ENCODE measurements around the gene CHRNE.
A peak's percentile ranks its signal among the peaks of the same experiment; 100 is the strongest.
"Not testable (repeated sequence)": the region's sequence is repeated elsewhere in the genome, so short reads cannot be mapped to it uniquely, and the experiment has no call there.

The CHRNE gene

GRCh38 chr17:4881761-4882555, 20.9 kb downstream of the CHRNE start:
- peak; percentile 55 for DNase-seq

DNA sequence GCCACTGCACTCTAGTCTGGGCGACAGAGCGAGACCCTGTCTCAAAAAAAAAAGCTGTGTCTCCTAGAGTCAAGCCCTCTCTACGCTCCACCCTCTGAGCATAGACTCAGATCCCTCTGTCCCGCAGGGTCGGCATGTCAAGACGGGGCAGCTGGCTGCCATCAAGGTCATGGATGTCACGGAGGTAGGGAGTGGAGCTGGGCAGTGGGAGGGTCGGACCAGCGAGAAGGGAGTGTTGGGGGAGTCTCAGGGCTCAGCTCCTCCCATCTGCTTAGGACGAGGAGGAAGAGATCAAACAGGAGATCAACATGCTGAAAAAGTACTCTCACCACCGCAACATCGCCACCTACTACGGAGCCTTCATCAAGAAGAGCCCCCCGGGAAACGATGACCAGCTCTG, 22.0 kb downstream of the CHRNE start:
- no peak for DNase-seq

DNA sequence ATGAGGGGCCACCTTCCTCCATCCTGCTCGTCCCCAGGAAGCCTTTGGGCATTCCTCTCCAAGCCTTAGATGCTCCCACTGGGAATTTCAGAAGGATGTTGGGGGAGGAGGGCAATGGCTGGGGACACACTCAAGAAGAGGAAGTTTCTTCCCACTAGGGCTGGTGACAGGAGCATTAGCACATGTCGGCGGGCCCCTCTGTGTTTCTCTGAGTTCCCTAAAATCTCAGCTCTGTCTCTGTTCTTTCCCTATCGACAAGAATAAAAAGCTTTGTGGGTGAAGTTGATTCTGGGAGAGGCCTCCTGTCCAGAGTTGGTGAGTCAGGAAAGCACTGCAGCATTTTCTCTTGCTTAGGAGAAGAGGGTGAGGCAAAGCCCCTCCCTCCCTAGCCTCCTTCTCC, 23.3 kb downstream of the CHRNE start:
- DNase-seq, result no peak

DNA sequence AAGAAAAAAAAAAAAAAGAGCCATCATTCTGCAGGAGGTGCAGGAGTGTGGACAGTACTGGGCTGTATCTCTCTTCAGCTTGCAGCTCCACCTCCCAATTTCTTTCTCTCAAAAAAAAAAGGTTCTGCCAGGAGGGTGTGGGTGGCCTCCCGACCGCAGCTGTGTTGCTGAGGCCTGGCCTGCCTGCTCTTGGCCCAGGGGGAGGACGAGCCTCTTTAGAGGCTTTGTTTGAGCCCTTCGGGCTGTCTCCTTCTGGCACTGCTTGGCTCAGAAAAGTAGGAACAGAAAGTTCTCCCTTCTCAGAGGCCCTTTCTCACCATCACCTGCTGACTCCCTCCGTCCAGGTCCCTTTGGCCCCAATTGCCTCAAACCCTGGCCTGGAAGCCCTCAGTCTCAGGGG, 25.8 kb downstream of the CHRNE start:
- DNase-seq, result no peak

- no peak for DNase-seq
These were observed 30.1 kb downstream of the CHRNE start for GRCh38 chr17:4872786-4873185.

DNA sequence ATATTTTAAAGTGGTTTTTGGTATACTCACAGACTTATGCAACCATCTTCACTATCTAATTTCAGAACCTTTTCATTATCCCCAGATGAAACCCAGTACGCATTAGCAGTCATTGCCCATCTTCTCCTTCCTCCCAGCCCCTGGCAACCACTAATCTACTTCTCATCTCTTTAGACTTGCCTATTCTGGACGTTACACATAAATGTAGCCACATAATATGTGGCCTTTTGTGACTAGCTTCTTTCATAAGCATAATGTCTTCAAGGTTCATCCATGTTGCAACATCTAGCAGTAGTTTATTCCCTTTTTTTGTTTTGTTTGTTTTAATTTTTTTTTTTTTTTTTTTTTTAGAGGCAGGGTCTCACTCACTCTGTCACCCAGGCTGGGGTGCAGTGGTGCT, 32.0 kb downstream of the CHRNE start:
- no peak for DNase-seq

GRCh38 chr17:4869058-4869998, 33.6 kb downstream of the CHRNE start:
- DNase-seq, result not testable (repeated sequence)

GRCh38 chr17:4867535-4867934, 35.4 kb downstream of the CHRNE start:
- not testable (repeated sequence) for DNase-seq

- no peak for DNase-seq
These were observed 39.6 kb downstream of the CHRNE start for GRCh38 chr17:4863321-4863720.

DNA sequence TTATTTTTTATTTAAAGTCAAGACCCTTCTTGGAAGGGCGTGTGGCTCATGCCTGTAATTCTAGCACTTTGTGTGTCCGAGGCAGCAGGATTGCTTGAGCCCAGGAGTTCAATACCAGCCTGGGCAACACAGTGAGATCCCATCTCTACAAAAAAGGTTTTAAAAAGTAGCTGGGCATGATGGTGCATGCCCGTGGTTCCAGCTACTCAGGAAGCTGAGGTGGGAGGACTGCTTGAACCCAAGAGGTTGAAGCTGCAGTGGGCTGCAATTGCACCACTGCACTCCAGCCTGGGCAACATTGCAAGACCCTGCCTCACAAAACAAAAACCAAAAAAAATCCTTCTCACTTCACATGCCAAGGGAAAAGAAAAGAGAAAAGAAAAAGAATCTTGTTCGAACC, 40.2 kb downstream of the CHRNE start:
- no peak for DNase-seq

- DNase-seq, result no peak
These were observed 41.8 kb downstream of the CHRNE start for GRCh38 chr17:4861052-4861451.

GRCh38 chr17:4860651-4861050, 42.2 kb downstream of the CHRNE start:
- DNase-seq, result no peak

GRCh38 chr17:4859816-4860625, 42.9 kb downstream of the CHRNE start:
- DNase-seq, result no peak

GRCh38 chr17:4858882-4859260, 44.0 kb downstream of the CHRNE start:
- no peak for DNase-seq

GRCh38 chr17:4858068-4858881, 44.6 kb downstream of the CHRNE start:
- DNase-seq, result no peak

GRCh38 chr17:4857347-4857746, 45.6 kb downstream of the CHRNE start:
- not testable (repeated sequence) for DNase-seq

- no peak for DNase-seq
These were observed 46.0 kb downstream of the CHRNE start for GRCh38 chr17:4856937-4857314.

GRCh38 chr17:4856271-4856936, 46.5 kb downstream of the CHRNE start:
- DNase-seq, result no peak

DNA sequence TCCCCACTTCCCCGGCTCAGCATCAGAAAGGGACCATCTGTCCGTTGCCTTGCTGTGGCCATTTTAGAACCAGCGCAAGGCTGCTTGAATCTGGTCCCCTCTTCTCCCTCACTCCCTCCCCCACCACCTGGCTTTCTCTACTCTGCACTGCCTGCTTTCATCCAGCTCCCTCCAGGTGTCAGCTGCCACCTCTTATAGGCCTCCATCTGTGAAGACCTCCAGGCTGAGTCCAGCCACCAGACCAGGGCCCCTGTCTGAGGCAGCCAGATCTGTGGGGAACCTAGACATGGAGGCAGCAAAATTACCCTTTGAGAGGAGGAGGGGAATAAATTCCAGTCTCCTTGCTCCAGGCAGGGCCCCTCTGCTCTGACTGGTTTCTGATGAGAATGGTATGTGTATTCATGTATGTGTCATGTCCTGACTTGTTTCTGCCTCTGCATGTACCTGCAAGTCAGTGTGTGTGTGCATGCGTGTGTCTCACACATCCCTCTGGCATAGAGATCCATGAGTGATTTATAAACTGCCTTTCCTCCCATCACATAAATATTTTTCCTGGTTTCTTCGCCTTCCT, 48.7 kb downstream of the CHRNE start:
- DNase-seq, result no peak

DNA sequence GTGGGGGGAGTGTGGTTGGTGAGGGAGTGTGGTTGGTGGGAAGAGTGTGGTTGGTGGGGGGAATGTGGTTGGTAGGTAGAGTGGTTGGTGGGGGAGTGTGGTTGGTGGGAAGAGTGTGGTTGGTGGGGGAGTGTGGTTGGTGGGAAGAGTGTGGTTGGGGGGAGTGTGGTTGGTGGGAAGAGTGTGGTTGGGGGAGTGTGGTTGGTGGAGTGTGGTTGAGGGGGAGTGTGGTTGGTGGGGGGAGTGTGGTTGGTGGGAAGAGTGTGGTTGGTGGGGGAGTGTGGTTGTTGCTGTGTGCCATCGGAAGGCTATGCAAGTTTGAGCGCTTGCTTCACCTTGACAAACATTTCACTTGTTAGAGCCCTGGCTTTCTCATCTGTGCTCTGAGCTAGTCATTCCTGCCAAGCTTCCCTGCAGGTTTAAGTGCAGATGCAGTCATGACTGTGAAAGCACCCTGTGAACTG, 49.7 kb downstream of the CHRNE start:
- DNase-seq, result no peak

DNA sequence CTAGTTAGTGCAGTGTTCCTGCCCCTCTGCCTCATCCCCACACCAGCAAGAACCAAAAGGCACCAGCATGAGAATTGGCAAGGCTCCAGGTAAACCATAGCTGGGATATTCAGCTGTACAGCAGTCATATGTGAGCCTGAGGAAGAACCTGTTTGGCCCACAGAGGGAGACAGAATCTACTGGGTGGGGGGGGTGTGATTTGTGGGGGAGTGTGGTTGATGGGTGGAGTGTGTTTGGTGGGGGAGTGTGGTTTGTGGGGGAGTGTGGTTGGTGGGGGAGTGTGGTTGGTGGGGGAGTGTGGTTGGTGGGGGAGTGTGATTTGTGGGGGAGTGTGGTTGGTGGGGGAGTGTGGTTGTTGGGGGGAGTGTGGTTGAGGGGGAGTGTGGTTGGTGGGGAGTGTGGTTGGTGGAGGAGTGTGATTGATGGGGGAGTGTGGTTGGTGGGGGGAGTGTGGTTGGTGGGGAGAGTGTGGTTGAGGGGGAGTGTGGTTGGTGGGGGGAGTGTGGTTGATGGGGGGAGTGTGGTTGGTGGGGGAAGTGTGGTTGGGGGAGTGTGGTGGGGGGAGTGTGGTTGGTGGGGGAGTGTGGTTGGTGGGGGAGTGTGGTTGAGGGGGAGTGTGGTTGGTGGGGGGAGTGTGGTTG, 50.2 kb downstream of the CHRNE start:
- no peak for DNase-seq

Data from activated CD4-positive, alpha-beta T cell treated with anti-CD3 and anti-CD28 coated beads, Interleukin-2, amount 50 U/mL, for 16 hours (primary cell).